Osteocyte (in vitro differentiated cells): ENCODE results near the gene SCGB1C2. TPM values are rescaled to one million over a fixed set of nuclear protein-coding genes. Genes with fewer than 3 reads are reported as not detected.

Source experiments
- DNase-seq: peaks from one replicate; pipeline ENCODE4 v3.0.0; 2021; ENCODE audit warnings: mixed read lengths; ENCODE audit not compliant: unreplicated experiment; ENCODE audit errors: extremely low spot score
- H3K27ac Mint-ChIP-seq: one replicate; pipeline ENCODE4 v1.8.0; 2021; ENCODE audit warnings: mild to moderate bottlenecking, mixed read lengths; ENCODE audit not compliant: unreplicated experiment
- H3K27me3 Mint-ChIP-seq: one replicate; pipeline ENCODE4 v1.8.0; 2021; ENCODE audit warnings: mixed read lengths; ENCODE audit not compliant: unreplicated experiment
- H3K36me3 Mint-ChIP-seq: one replicate; pipeline ENCODE4 v1.8.0; 2021; ENCODE audit warnings: mixed read lengths; ENCODE audit not compliant: unreplicated experiment
- H3K4me1 Mint-ChIP-seq: one replicate; pipeline ENCODE4 v1.8.0; 2021; ENCODE audit warnings: mixed read lengths; ENCODE audit not compliant: unreplicated experiment
- H3K4me3 Mint-ChIP-seq: one replicate; pipeline ENCODE4 v1.8.0; 2021; ENCODE audit warnings: mild to moderate bottlenecking, moderate library complexity, mixed read lengths; ENCODE audit not compliant: unreplicated experiment
- H3K9me3 Mint-ChIP-seq: one replicate; pipeline ENCODE4 v1.8.0; 2021; ENCODE audit warnings: mixed read lengths; ENCODE audit not compliant: unreplicated experiment
- CTCF ChIP-seq: fragments of 200-600 bp; sonication (generic); IDR thresholded peaks from 2 replicates; pipeline ENCODE4 v1.5.0; 2021; ENCODE audit warnings: antibody characterized with exemption, mild to moderate bottlenecking, moderate library complexity
- total RNA-seq: library from RNA; stranded (reverse); gene quantifications from 2 replicates; pipeline ENCODE4 v1.2.1, GENCODE V29; 2021

The SCGB1C2 gene
- total RNA-seq, 1 donor from 2014 or later: not detected

GRCh38 chr17:177762-178161, 40.4 kb downstream of the SCGB1C2 start:
- no peaks in the 10 kb centered on the region for H3K36me3 Mint-ChIP-seq
- H3K27ac Mint-ChIP-seq: no peak overlapping the region
- no peak for TF ChIP-seq CTCF
- H3K4me1 Mint-ChIP-seq: peaks cover 2% of the 10 kb centered on the region
- peaks cover 26% of the 10 kb centered on the region for H3K27me3 Mint-ChIP-seq
- no peaks in the 10 kb centered on the region for H3K9me3 Mint-ChIP-seq
- H3K4me3 Mint-ChIP-seq: no peak overlapping the region
- no peak for DNase-seq

GRCh38 chr17:178292-179065, 41.1 kb downstream of the SCGB1C2 start:
- no peaks in the 10 kb centered on the region for H3K9me3 Mint-ChIP-seq
- no peak overlapping the region for H3K4me3 Mint-ChIP-seq
- no peak overlapping the region for H3K27ac Mint-ChIP-seq
- TF ChIP-seq CTCF: no peak
- DNase-seq: no peak
- H3K27me3 Mint-ChIP-seq: peaks cover 33% of the 10 kb centered on the region
- H3K36me3 Mint-ChIP-seq: no peaks in the 10 kb centered on the region
- peaks cover 2% of the 10 kb centered on the region for H3K4me1 Mint-ChIP-seq

- H3K9me3 Mint-ChIP-seq: no peaks in the 10 kb centered on the region
- no peaks in the 10 kb centered on the region for H3K36me3 Mint-ChIP-seq
- H3K4me1 Mint-ChIP-seq: peaks cover 2% of the 10 kb centered on the region
- no peak for TF ChIP-seq CTCF
- H3K4me3 Mint-ChIP-seq: peak overlapping the region; percentile 32
- H3K27me3 Mint-ChIP-seq: peaks cover 38% of the 10 kb centered on the region
- no peak for DNase-seq
- no peak overlapping the region for H3K27ac Mint-ChIP-seq
Measured at GRCh38 chr17:179066-179432, 41.7 kb downstream of the SCGB1C2 start.

- peaks cover 46% of the 10 kb centered on the region for H3K27me3 Mint-ChIP-seq
- no peaks in the 10 kb centered on the region for H3K9me3 Mint-ChIP-seq
- H3K4me1 Mint-ChIP-seq: peaks cover 2% of the 10 kb centered on the region
- no peak for DNase-seq
- no peak overlapping the region for H3K27ac Mint-ChIP-seq
- H3K36me3 Mint-ChIP-seq: no peaks in the 10 kb centered on the region
- no peak overlapping the region for H3K4me3 Mint-ChIP-seq
- TF ChIP-seq CTCF: no peak
Measured at GRCh38 chr17:179781-180380, 42.5 kb downstream of the SCGB1C2 start.

GRCh38 chr17:180381-181244, 43.2 kb downstream of the SCGB1C2 start:
- Mint-ChIP-seq H3K9me3 (no peaks in the 10 kb centered on the region), H3K27ac (no peak overlapping the region), H3K27me3 (peaks cover 52% of the 10 kb centered on the region), H3K36me3 (no peaks in the 10 kb centered on the region), H3K4me1 (peaks cover 2% of the 10 kb centered on the region), H3K4me3 (no peak overlapping the region)
- DNase-seq: no peak
- TF ChIP-seq CTCF: no peak
